Embryonic facial prominence (tissue), 1 donor: ENCODE results near the gene AGR2.
"Not testable (repeated sequence)": the region's sequence is repeated elsewhere in the genome, so short reads cannot be mapped to it uniquely, and the experiment has no call there.

Source experiments
- DNase-seq: peaks from one replicate; pipeline ENCODE4 v3.0.0-alpha.2; 2016; ENCODE audit errors: extremely low spot score

AGR2 gene

DNA sequence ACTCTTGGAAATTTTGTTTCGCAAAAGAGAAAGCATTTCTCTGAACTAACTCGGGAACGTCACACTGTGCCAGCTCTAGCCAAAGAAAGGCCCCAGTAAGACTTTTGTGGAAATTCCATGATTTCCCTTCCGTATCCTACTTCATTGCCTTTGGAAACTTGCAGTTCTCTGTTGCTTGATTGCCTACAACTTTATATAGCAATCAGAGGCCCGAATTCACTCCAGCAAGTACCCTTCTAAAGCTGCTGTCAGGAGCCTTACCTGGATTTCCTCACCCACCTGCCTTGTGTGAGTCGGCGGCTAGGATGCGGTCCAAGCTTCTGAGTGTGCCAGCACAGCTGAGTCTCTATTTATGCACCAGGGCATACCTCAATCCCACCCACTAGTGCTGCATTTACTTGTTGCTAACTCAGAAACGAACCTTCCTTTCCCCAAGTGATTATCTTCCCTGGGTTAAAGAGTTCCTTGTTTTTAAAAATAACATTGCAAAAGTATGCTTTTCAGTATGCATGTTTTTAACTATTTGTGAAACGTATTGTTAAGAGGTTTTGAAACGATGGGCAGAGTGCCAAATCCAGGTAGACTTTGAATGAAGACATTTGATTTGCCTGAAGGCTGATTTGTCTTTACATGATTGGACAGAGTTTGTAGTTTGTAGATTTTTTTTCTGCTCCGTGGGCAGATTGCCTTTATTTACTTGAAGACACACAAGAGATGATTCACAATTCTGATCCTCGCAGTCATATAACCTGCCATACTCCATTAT is at the start of gene AGR2:
TSS of gene AGR2 (minus strand) at position 326 of the 766 bp plus-strand sequence. CDS start 3,203 bp downstream, outside the sequence.
- DNase-seq, result no peak

DNA sequence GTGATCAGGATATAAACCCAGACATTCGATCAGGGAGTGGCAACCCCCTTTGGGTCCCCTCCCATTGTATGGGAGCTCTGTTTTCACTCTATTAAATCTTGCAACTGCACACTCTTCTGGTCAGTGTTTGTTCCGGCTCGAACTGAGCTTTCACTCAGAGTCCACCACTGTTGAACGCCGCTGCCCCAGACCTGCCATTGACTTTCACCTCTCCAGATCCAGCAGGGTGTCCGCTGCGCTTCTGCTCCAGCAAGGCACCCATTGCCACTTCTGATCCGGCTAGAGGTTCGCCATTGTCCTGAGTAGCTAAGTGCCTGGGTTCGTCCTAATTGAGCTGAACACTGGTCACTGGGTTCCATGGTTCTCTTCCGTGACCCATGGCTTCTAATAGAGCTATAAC is 48.4 kb upstream of the AGR2 start:
- DNase-seq, result not testable (repeated sequence)

DNA sequence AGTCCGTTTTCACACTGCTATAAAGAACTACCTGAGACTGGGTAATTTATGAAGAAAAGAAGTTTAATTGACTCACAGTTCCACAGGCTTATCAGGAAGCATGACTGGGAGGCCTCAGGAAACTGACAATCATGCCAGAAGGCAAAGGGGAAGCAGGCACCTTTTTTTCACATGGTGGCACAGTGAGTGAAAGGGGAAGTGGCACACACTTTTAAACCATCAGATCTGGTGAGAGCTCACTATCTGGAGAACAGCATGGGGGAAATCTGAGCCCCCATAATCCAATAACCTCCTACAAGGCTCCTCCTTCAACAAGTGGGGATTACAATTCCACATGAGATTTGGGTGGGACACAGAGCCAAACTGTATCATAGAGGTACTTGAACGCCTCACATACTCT is 47.0 kb upstream of the AGR2 start:
- DNase-seq, result no peak

DNA sequence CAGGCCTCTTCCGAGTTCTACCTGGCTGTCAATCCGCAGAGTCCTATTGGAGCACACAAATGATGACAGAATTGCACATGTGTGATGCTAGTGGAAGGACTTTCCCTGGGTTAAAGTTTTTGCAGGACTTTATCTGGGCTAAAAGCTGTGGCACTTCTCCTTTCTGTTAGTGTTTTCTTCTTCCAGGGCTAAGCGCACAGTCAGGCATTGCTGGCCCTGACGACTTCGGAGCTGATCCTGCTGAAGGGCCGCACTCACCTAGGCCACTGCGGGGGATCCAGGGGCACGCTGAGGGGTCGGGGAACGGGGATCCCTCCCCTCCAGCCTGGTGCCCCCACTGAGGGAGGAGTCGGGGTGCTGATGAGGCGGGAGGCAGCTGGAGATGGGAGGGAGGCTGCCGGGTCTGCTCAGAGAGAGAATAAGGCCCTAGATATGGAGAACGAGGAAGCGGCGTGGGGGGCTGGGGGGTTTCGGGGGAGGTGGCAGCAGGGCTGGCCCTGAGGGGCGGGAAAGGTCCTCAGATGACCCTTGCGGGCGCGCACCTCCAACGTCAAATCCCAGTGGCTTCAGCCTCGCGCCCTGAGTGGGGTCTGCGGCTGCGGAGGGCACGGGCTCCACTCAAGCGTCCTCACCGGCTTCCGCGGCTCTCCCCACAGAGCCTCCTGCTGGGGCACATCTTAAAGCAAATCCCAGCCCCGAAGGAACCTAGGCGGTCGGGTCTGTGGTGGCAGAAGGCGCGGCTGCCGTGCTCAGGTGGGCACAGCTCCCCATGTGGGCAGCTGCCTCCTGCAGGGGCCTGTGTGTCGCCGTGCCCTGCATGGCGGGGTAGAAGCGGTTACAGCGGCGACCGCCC is 46.0 kb upstream of the AGR2 start:
- DNase-seq, result no peak

DNA sequence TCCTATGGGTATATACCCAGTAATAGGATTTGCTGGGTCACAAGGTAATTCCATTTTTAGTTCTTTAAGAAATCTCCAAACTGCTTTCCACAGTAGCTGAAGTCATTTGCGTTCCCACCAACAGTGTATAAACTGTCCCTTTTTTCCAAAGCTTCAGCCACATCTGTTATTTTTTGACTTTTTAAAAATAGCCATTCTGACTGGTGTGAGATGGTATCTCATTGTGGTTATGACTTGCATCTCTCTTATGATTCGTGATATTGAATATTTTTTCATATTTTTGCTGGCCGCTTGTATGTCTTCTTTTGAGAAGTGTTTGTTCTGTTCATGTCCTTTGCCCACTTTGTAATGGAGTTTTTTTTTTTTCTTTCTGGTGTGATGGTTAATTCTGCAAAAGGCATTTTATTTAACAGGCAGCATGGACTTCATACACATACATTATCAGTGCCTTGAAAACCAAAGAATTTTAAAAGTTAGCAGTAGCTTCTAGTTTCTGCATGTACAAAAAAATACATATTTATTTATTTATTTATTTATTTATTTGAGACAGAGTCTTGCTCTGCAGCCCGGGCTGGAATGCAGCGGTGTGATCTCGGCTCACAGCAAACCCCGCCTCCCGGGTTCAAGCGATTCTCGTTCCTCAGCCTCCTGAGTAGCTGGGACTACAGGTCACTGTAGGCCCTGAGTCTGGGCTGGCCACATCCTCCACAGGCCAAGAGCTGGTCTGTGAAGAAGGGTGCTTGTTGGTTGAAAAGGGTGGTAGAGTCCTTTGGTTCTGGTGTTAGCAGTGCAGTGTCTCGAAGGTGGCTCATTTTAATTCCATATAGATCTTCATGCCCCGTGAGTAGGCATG is 44.7 kb upstream of the AGR2 start:
- DNase-seq, result no peak

DNA sequence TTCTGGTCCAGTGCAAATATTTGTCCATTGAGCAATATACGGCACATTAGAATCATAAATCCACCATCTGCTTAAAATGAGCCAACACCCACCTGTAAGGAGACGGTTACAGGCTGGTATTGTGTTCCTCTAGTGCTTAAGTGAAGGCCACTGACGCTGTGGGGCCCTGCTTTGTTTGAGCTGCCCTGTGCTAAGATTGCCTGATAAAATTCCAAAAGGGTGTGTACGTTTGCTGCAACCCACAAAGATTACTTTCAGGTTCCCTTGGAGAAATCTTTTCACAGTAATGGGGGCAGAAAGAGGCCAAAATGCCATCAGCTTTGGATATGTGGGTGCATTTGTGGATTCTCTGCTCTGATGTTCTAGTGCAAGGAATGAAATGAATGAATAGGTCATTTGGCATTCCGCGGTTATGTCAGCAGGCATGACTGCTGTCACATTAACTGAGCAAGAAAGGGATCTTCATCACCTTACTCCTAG is 42.6 kb upstream of the AGR2 start:
- no peak for DNase-seq

DNA sequence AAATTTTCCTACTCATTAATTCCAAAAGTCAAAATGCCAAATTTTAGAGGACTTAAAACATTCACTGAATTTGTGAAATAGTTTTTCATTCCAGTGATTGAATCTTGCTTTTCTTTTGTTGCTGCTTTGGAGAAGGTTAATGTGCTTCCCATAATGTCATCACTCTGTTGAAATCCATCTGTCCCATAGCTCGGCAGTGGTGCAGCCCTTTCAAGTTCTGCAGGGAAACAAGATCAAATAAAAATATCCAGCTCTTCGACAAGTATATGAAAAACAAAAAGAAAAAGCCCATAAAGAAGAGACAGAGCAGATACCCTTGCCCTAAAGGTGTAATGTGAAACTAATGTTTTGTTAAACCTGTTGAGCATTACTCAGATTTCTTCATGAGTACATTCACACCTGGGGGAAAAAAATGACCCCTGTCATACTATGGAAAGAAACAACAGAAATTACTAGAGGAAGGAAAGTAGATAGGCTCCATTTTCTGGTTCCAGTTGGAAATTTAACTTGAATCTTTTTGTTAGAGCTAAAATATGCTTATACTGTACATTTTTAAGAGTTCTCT is 41.9 kb upstream of the AGR2 start:
- no peak for DNase-seq

DNA sequence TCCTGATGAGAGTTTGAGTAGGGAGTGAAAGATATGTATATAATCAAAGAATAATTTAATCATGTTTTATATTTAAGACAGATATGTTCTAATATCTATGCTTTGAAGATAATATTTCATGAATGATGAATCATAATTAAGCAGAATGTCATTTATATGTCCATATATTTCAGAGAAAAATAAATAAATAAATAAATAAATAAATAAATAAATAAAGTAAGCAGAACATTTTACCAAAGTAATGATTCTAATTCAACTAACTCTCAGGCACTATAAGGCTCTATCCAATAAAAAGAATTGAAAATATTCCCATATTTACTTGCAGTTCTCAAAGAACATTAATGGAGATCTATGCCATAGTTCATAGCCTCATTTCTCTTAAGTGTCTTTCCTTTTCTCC is 40.9 kb upstream of the AGR2 start:
- no peak for DNase-seq

DNA sequence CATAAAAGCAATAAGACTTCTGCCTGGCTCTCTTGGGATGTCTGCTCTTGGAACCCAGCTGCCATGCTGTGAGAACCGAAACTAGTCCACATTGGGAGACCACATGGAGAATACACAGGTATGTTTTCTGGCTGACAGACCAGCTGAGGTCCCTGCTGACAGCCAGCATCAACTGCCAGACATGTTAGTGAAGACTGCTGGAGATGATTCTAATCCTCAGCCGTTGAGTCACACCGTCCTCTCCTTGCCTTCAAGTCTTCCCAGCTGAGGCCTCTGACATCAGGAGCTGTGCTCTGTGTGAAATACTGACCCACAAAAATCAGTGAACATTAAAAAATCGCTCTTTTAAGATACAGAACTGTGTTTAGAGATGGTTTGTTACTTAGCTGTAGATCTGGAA is 36.9 kb upstream of the AGR2 start:
- no peak for DNase-seq

DNA sequence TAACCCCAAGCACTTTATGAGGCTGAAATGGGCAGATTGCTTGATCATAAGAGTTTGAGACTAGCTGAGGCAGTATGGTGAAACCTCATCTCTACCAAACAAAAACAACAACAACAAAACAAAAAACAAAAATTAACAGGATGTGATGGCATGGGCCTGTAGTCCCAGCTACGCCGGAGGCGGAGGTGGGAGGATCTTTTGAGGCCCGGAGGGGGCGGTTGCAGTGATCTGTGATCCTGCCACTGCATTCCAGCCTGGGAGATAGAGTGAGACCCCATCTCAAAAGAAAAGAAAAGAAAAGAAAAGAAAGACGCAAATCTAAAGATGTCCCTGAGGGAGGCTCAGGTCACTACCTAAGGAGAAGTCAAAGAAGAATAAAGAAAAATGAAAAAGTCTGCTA is 35.3 kb upstream of the AGR2 start:
- no peak for DNase-seq

DNA sequence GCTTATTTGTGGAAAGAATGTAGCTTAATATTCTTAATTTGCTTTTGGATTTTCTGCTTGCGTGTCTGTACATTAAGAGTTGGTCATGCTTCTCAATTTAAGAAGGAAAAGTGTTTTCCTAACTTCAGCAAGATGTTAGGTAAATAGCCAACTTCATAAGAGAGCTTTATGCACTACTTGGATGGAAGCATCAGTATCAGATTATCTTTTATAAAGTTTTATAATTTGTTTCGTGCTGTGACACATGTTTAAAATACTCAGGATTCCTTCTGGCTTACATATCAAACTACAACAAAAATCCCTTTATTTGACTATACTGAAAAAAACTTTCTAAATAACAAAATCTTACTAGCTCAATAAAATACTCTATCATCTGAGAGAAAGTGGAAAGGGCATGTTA is 34.8 kb upstream of the AGR2 start:
- no peak for DNase-seq

DNA sequence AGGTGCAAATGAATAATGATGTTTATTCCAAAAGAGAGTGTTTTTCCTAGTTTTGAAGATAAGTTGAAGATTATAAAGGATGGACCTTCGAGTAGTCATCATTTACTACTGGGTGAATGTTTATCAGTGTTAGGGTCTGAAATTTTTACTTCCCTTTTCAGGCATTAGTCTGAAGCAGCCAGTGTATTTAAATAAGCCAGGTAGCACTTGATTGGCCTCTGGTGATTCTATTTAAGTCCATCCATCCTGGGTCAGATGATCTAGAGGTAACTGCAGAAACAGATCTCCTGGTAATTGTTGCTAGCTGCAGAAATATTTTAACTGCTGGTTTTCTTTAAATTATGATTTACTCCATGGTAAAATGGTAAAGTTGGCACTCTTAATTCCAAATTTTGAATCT is 34.1 kb upstream of the AGR2 start:
- no peak for DNase-seq

DNA sequence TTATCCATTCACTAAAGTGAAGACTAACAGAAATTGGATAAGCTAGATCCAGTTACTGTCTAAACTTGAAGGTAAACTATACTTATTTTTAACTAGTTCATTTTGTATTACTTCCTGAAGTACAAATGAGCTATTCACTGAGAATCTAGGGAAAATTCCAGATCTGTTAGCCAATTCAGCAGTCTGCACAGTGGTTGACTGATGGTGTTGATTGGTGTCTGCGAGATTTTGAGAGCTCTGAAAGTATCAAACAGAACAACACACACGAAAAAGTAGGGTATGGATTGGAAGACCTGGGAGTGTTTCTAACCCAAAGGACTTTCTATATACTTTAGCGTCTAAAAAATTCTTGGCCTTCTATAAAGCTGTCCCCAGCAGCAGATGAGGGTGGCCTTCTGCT is 33.6 kb upstream of the AGR2 start:
- DNase-seq, result no peak

DNA sequence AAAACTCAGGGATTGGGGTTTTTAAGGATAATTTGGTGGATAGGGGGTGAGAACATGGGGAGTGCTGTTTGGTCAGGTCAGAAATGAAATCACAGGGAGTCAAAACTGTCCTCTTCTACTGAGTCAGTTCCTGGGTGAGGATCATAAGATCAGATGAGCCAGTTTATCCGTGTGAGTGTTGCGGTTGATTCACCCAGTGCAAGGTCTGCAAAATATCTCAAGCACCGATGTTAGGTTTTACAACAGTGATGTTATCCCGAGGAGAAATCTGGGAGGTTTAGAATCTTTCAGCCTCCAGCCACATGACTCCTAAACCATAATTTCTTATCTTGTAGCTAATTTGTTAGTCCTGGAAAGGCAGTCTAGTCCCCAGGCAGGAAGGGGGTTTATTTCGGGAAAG is 31.7 kb upstream of the AGR2 start:
- no peak for DNase-seq

DNA sequence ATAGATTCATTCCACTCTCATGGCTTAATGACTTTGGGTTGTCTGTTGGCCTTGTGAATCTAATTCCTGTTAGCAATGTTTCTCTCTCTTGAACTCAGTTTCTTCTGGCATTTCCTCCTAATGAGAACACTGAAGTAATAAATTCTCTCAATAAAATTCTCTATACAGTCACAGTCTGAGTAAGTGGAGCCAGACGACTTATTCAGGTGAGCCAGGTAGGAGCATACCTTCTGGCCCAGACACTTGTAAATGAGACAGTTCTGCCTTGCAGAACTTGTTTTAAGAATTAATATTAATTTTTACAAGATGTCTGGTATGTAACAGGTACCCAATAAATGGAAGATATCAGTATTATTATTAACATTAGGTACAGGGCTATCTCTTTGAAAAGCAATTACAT is 28.6 kb upstream of the AGR2 start:
- no peak for DNase-seq

DNA sequence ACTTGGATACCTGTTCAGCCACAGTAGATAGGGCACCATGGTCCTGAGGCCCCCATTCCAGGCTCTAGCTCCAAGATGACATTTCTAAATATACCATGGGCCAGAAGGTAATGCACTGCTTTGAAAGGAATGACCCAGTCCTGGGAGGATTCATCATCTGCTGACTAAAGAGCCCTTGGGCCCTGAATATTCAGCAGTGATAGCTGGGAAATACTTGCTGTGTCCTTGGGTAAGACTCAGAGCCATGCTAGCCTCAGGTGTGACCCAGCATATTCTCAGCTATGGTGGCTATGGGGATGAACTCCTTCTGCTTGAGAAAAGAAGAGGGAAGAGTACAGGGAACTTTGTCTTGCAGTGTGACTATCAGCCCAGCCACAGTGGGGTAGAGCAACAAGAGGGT is 21.3 kb upstream of the AGR2 start:
- no peak for DNase-seq

DNA sequence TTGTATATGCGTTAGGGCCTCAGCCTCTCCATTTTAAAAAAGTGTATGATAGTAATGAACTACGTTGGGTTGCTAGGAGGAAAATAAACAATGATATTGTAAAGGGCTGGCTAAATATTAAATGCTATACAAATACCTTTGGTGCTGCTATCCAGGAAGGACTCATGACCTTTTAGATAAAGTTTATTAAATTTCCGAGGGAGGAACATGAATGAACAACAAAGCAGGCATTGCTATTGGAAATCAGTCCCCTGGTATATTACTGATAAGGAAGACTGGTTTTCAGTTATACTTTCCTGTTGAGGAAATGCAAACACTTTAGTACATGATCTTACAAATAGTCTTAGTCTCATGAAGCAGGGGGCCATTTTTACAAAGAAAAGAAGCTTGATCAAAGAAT is 17.2 kb upstream of the AGR2 start:
- DNase-seq, result no peak

DNA sequence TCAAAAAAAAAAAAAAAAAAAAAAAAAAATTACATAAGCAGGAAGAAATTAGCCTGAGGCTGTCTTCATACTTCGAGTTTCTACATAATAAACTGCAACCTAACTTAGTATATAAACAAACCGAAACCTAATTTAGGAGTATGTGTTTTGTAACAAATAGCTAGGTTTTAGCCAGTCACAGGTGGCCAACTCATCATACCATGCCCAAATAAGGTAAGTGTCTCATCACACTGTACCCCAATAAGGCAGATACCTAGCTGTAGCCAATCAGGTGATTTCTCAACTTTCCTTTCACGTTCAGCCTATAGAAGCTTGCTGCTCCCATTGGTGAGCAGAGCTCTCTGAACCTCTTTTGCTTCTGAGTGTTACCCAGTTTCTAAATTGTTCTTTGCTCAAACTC is 13.9 kb upstream of the AGR2 start:
- DNase-seq, result no peak

DNA sequence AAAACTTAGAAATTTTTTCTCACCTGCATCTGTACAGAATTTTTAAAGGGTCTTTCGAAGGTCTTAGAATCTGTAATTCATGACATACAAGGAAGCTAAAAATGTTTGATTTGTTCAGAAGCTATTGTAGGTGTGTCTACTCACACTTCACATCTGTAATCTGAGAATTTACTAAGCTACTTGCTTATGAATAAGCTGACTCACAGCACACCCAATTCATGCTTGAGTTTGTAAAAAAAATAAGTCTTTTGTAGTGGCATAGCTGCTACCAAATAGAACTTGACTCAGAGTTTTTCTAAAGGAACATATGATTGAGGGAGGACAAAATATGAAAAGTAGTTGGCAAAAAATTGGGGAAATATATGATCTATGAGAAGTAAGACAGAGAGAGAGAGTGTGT is 12.7 kb upstream of the AGR2 start:
- DNase-seq, result no peak

DNA sequence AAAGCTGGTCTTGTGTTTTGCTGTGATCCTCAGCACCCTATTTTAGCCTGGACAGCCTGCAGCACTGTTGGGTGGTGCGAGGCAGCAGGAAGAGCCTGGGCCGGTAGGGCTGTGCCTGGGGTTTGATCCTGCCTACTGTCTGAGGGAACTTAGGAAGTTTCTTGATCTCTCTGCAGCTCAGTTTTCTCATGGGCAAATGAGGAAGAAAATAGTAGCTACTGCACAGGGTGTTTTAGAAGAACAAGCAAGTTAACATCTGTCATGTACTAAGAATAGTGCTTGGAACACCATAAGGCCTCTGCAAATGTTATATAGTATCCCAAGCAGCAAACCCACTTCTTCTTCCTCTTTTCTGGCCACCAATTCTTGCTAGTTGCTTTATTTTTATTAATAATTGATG is 12.0 kb upstream of the AGR2 start:
- DNase-seq, result no peak

DNA sequence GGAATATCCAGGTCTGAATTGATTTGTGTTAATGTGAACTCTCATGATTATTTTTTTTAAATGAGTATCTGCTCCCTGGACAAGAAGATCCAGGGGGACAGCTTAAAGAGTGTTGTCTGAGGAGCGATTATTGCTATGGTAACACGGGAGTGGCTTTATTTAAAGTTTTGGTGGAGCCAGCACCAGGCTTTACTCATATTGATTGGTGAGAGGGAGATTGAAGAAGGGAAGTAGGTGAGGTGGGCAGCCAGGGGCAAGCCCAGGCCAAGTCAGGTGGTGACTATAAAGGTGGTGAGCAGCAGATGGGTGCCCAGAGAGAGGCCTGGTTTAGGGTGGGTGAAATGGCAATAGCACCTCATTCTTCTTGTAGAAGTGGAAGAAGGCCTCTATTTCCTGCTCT is 10.2 kb upstream of the AGR2 start:
- no peak for DNase-seq

DNA sequence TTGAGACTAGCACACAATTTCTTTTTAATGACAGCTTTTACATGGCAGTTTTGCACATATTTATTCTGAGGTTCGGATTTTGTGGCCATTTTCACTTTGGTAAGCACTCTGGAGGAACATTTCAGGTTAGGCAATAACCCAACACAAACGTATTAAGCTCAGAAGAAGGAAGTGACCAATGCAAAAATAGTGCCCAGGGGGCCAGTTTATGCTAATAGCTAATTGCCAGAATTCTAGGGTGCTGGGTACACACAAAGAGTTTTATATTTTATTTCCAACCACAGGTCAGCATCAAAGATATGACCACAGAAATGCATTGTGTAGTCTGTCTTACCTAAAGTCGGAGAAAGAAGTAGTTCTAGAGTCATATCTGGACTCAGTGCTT is 8.4 kb upstream of the AGR2 start:
- no peak for DNase-seq
